GM13976 (cell line): Measurements from ENCODE around the gene CAMSAP1.

ENCODE experiments used
- DNase-seq: peaks from one replicate; pipeline ENCODE4 v3.0.0; 2012; ENCODE audit warnings: low spot score
- in situ Hi-C: fragments of 300-500 bp; cut with MboI; formaldehyde crosslinking; loops from one replicate; pipeline ENCODE4 v1.12.0; 2022; ENCODE audit warnings: low sequenced_read_pairs, mixed read lengths, inconsistent platforms; ENCODE audit not compliant: unreplicated experiment
- TF ChIP-seq, protein P1 (sequence below): IDR thresholded peaks from 2 replicates; pipeline ENCODE4 v1.5.1; 2012; ENCODE audit warnings: borderline replicate concordance, mild to moderate bottlenecking; ENCODE audit not compliant: insufficient read depth; ENCODE audit errors: extremely low read depth, missing control alignments, control extremely low read depth

The CAMSAP1 gene

DNA sequence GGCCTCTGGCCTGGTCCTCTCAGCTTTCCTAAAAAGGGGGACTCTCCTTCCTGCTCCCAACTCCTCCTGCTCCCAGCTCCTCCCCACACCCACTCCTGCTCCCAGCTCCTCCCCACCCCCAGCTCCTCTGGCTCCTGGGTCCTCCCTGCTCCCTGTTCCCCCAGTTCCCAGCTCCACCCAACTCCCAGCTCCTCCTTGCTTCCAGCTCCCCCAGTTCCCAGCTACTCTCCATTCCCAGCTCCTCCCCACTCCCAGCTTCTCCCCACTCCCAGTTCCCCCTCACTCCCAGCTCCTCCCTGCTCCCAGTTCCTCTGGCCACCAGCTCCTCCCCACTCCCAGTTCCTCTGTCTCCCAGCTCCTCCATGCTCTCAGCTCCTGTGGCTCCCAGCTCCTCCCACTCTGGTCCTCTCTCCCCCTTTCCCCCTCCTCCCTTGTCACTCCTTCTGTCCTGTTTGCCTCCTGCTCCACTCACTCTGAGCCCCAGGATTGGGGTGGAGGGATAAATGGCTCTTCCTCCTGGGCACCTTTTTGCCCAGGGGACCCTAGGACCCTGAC, 129.6 kb downstream of the CAMSAP1 start:
- TF ChIP-seq, protein P1, sequence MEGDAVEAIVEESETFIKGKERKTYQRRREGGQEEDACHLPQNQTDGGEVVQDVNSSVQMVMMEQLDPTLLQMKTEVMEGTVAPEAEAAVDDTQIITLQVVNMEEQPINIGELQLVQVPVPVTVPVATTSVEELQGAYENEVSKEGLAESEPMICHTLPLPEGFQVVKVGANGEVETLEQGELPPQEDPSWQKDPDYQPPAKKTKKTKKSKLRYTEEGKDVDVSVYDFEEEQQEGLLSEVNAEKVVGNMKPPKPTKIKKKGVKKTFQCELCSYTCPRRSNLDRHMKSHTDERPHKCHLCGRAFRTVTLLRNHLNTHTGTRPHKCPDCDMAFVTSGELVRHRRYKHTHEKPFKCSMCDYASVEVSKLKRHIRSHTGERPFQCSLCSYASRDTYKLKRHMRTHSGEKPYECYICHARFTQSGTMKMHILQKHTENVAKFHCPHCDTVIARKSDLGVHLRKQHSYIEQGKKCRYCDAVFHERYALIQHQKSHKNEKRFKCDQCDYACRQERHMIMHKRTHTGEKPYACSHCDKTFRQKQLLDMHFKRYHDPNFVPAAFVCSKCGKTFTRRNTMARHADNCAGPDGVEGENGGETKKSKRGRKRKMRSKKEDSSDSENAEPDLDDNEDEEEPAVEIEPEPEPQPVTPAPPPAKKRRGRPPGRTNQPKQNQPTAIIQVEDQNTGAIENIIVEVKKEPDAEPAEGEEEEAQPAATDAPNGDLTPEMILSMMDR = no peak
- in situ Hi-C loops = no loop called here
- DNase-seq = no peak

DNA sequence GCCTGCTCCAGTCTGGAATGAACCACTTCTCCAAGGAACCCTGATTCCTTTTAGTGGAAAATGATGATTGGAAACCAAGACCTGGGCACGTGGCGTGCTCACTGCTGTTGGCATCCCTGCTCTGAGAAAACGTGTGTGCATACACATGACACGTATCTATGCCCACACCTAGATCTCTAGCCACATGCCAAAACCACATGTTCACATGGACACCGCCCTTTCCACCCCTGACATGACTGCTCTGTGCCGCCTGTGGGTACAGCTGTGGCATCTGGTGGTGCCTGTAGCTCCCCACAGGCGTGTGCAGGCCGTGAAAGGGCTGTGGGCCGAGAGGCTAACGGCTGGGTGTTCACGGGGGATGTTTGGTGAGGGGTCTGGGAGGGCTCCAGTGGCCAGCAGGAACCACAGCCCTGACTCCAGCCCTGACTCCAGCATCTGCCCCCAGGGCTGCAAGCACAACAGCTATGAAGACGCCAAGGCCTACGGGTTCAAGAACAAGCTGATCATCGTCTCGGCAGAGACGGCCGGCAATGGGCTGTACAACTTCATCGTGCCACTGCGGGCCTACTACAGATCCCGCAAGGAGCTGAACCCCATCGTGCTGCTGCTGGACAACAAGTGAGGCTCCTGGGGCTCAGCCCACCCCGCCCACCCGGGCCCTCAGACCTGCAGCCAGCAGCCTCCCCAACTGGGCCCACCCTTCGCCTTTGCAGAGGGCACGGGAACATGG, 130.3 kb downstream of the CAMSAP1 start:
- in situ Hi-C loops = no loop called here
- no peak for DNase-seq
- TF ChIP-seq, protein P1 = no peak

DNA sequence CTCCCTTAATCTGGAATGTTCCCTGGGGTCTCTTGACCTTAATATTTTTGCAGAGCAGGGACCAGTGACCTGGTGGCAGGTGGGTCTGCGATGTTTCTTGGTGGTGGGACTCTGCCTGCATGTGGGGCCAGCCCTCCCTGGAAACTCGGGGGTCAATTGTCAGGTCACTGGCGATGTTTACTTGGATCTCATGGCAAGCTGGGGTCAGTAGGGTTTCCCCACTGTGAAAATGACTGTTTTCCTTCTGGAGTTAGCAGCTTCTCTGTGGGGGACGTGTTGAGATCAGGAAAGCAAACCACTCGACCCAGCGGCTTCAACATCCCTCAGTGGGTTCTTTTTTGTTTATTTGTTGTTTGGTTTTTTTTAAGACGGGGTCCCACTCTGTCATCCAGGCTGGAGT, 131.4 kb downstream of the CAMSAP1 start:
- TF ChIP-seq, protein P1 = no peak
- in situ Hi-C loops = no loop called here

DNA sequence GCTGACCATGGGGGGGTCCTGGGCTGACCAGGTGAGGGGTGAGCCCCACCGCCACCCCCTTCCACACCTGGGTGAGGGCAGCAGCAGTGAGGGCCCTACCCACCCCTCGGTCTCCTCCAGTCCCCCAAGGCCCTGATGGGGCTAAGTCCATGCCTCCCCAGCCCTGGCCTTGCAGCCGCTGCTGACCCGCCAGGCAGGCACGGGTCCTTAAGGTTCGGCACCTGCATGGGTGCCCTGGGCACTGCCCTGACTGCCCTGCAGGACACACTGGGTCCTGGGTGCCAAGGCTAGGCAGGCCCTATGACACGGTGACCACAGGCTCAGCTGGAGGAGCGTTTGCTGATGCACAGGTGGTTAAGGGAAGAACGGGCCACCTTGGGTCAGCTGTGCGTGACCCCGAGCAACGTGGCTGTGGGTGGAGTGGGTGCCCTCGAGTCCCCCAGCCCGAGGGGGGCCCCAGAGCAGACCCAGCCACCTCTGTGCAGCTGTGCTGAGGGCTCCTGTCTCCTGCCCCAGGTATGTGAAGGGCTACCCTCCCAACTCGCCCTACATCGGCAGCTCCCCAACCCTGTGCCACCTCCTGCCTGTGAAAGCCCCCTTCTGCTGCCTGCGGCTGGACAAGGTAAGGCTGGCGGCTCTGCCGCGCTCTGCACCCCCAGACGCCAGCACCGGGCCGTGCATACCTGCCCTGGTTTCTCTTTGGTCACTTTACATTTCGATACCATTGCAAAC, 132.4 kb downstream of the CAMSAP1 start:
- in situ Hi-C loops = no loop called here
- no peak for DNase-seq
- TF ChIP-seq, protein P1 = no peak

More for the DNA sequence above, 131.4 kb downstream of the CAMSAP1 start:
- no peak for DNase-seq

DNA sequence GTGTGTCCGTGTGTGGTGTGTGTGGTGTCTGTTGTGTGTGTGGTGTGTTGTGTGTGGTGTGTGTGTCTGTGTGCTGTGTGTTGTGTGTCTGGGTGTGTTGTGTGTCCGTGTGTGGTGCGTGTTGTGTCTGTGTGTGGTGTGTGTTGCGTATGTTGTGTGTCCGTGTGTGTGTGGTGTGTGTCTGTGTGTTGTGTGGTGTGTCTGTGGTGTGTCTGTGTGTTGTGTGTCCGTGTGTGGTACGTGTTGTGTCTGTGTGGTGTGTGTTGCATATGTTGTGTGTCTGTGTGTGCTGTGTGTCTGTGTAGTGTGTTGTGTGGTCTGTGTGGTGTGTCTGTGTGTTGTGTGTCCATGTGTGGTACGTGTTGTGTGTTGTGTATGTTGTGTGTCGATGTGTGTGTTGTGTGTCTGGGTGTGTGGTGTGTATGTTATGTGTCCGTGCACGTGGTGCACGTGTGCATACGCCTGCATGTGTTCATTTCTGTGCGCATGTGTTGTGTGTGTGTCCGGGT, 133.1 kb downstream of the CAMSAP1 start:
- in situ Hi-C loops = no loop called here
- no peak for DNase-seq
- TF ChIP-seq, protein P1 = no peak

DNA sequence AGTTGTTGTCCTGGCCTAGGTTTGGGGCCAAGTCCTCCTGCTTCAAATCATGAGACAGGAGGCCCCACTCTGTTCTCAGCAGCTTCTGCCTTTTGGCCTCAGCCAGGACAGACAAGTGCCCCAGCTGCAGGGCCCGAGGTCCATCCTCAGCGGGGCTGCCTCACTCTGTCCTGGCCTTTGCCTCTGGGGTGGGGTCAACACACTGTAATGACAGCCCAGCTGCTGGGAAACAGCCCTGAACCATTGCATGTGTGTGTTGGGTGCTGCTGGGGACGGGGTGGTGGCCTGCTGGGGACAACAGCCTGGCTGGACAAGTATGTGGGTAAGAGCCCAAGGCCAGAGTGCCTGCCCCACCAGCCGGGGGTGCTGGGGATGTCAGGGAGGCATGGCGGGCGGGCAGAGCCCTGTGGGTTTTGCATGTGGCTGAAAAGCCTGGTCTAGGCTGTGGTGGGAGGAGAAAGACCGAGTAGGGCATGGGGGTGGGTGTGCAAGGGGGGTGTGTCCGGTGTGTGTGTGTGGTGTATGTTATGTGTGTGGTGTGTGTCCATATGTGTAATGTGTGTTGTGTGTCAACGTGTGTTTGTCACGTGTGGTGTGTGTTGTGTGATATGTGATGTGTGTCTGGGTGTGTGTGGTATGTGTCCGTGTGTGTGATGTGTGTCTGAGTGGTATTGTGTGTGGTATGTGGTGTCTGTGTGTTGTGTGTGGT, 133.7 kb downstream of the CAMSAP1 start:
- TF ChIP-seq, protein P1 = no peak
- DNase-seq = no peak
- in situ Hi-C loops = no loop called here
